C4-2B (cell line): ENCODE results near the gene QSOX2.

Experiments used
- H3K27ac ChIP-seq: fragments of 450-650 bp; 2 replicates; pipeline ENCODE4 v1.5.1; 2017
- ZFX ChIP-seq: fragments of 450-650 bp; IDR thresholded peaks from 2 replicates; pipeline ENCODE4 v1.6.1; 2017
- TF ChIP-seq, protein P1 (sequence below): fragments of 450-650 bp; conservative IDR thresholded peaks from 2 replicates; pipeline ENCODE4 v1.5.1; 2017; ENCODE audit warnings: mild to moderate bottlenecking

QSOX2 gene

GRCh38 chr9:136267261-136268111 lies 21.9 kb upstream of the QSOX2 start:
- TF ChIP-seq, protein P1, sequence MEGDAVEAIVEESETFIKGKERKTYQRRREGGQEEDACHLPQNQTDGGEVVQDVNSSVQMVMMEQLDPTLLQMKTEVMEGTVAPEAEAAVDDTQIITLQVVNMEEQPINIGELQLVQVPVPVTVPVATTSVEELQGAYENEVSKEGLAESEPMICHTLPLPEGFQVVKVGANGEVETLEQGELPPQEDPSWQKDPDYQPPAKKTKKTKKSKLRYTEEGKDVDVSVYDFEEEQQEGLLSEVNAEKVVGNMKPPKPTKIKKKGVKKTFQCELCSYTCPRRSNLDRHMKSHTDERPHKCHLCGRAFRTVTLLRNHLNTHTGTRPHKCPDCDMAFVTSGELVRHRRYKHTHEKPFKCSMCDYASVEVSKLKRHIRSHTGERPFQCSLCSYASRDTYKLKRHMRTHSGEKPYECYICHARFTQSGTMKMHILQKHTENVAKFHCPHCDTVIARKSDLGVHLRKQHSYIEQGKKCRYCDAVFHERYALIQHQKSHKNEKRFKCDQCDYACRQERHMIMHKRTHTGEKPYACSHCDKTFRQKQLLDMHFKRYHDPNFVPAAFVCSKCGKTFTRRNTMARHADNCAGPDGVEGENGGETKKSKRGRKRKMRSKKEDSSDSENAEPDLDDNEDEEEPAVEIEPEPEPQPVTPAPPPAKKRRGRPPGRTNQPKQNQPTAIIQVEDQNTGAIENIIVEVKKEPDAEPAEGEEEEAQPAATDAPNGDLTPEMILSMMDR: no peak; the same call in 1 of the 2 replicates
- TF ChIP-seq ZFX: peak; percentile 38; the same call in 1 of the 2 replicates
- peak overlapping the region; percentile 59 for H3K27ac ChIP-seq

GRCh38 chr9:136266641-136267040 lies 21.0 kb upstream of the QSOX2 start:
- H3K27ac ChIP-seq: peak overlapping the region; percentile 59; the same call in 1 of the 2 replicates

GRCh38 chr9:136265561-136266355 lies 20.1 kb upstream of the QSOX2 start:
- TF ChIP-seq, protein P1: no peak
- no peak for TF ChIP-seq ZFX
- no peak overlapping the region for H3K27ac ChIP-seq

- no peak overlapping the region for H3K27ac ChIP-seq
- no peak for TF ChIP-seq ZFX
- TF ChIP-seq, protein P1: no peak
These were observed 19.1 kb upstream of the QSOX2 start for GRCh38 chr9:136264441-136265405.

GRCh38 chr9:136264031-136264430 lies 18.4 kb upstream of the QSOX2 start:
- TF ChIP-seq ZFX: no peak
- TF ChIP-seq, protein P1: no peak
- no peak overlapping the region for H3K27ac ChIP-seq

DNA sequence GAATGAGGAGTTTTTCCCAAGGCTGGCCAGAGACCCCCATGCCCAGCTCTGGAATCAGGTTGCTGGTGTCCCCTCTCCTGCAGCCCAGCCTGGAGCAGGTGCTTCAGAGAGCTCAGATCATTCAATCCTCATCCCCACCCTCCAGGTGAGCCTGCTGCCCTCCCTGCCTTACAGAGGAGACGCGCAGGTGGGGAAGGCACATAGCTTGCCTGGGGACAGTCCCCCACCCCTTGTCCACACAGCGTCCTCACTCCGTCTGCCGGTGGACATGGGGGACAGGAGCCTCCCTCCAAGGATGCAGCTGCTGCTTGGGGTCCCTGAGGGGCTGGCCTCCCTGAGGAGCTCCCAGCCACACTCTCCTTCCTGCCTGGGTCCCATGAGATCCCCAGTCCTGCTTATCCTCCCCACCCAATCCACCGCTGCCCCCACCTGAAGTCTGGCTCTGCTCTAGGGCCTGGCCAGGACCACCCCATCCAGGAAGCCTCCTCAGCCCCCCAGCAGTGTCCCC lies 17.1 kb upstream of the QSOX2 start:
- TF ChIP-seq, protein P1: no peak
- TF ChIP-seq ZFX: no peak
- H3K27ac ChIP-seq: no peak overlapping the region
